GM12872 (cell line): ENCODE measurements around the gene TSGA10.

Experiments used
- CTCF ChIP-seq: IDR thresholded peaks from 3 replicates; pipeline ENCODE4 v1.5.1; 2011; ENCODE audit warnings: low read depth, mild to moderate bottlenecking, low read length, moderate library complexity; ENCODE audit not compliant: insufficient read depth

Gene TSGA10

GRCh38 chr2:99084256-99084655 lies 70.5 kb downstream of the TSGA10 start:
- TF ChIP-seq CTCF = no peak

- no peak for TF ChIP-seq CTCF
Observed at GRCh38 chr2:99081891-99082290, 72.9 kb downstream of the TSGA10 start.

GRCh38 chr2:99079226-99079625 lies 75.5 kb downstream of the TSGA10 start:
- TF ChIP-seq CTCF = no peak

GRCh38 chr2:99072551-99072950 lies 82.2 kb downstream of the TSGA10 start:
- TF ChIP-seq CTCF = no peak

- no peak for TF ChIP-seq CTCF
Observed at GRCh38 chr2:99067871-99068625, 86.7 kb downstream of the TSGA10 start.

- TF ChIP-seq CTCF = peak; percentile 55
Observed at GRCh38 chr2:99066075-99066958, 88.4 kb downstream of the TSGA10 start.

GRCh38 chr2:99035920-99036319 lies 118.8 kb downstream of the TSGA10 start:
- TF ChIP-seq CTCF = no peak
